GM12801 (cell line): ENCODE data around the gene SHROOM3.

Experiments
- CTCF ChIP-seq: IDR thresholded peaks from one replicate; pipeline ENCODE4 v1.5.1; 2011; ENCODE audit warnings: control low read depth; ENCODE audit not compliant: insufficient read length; ENCODE audit errors: extremely low read depth

The SHROOM3 gene

GRCh38 chr4:76584241-76585152 is 149.5 kb downstream of the SHROOM3 start:
- TF ChIP-seq CTCF = no peak

GRCh38 chr4:76585272-76585671 is 150.2 kb downstream of the SHROOM3 start:
- no peak for TF ChIP-seq CTCF

GRCh38 chr4:76585897-76586360 is 150.9 kb downstream of the SHROOM3 start:
- no peak for TF ChIP-seq CTCF

GRCh38 chr4:76588274-76588673 is 153.2 kb downstream of the SHROOM3 start:
- TF ChIP-seq CTCF = no peak

- no peak for TF ChIP-seq CTCF
Observed at GRCh38 chr4:76589402-76589801, 154.4 kb downstream of the SHROOM3 start.

- TF ChIP-seq CTCF = no peak
Observed at GRCh38 chr4:76589872-76590797, 155.1 kb downstream of the SHROOM3 start.

- TF ChIP-seq CTCF = no peak
Observed at GRCh38 chr4:76590798-76591281, 155.8 kb downstream of the SHROOM3 start.
